Endothelial cell of umbilical vein (primary cell): Measurements from ENCODE around the gene SELENOO. TPM values are rescaled to one million over a fixed set of nuclear protein-coding genes. Genes with fewer than 3 reads are reported as not detected.

Experiments
- BruUV-seq: library from RNA; stranded (reverse); fragments of 400-500 nt; replicated peaks from 2 replicates; lab custom pipeline; 2021; lab: Mats Ljungman, UMichigan
- CTCF ChIA-PET: fragments of 300-600, 350-600 bp; sonication (Branson Sonifier 250); formaldehyde crosslinking; loops from one replicate; lab custom pipeline; 2021; ENCODE audit warnings: antibody characterized with exemption, inconsistent platforms; lab: Charles Lee
- POLR2A ChIA-PET: fragments of 300-600, 350-600 bp; sonication (Branson Sonifier 250); formaldehyde crosslinking; loops from one replicate; lab custom pipeline; 2021; ENCODE audit warnings: antibody characterized with exemption, inconsistent platforms; lab: Charles Lee
- DNase-seq: peaks from one replicate; pipeline ENCODE4 v3.0.0-alpha.2; 2011; ENCODE audit warnings: low read depth, low spot score
- FAIRE-seq: peaks from 2 replicates; lab custom pipeline; 2011; peaks lifted over from hg19 to GRCh38; lab: Jason Lieb, UNC
- H2AFZ ChIP-seq: 2 replicates; pipeline ENCODE4 v1.6.0; 2012; ENCODE audit warnings: low read depth, low read length, control low read depth, inconsistent platforms
- H3K27ac ChIP-seq: 2 replicates; pipeline ENCODE4 v1.5.1; 2011; ENCODE audit warnings: low read depth, mild to moderate bottlenecking, control low read depth, low read length, moderate library complexity; ENCODE audit not compliant: insufficient read depth
- H3K27me3 ChIP-seq, 2 experiments: 2 replicates each; pipeline versions ENCODE4 v1.6.0 to v1.6.1; 2011; ENCODE audit warnings: low read length in 2 of 2, mixed read lengths in 1 of 2; ENCODE audit not compliant: control insufficient read depth in 2 of 2, insufficient read depth in 2 of 2
- H3K36me3 ChIP-seq, 2 experiments: 2 replicates in 1 of 2; 3 replicates in 1 of 2; pipeline ENCODE4 v1.5.1; 2011; ENCODE audit warnings: low read length in 2 of 2, mild to moderate bottlenecking in 1 of 2, moderate library complexity in 1 of 2; ENCODE audit not compliant: control insufficient read depth in 2 of 2, insufficient read depth in 2 of 2; ENCODE audit errors: extremely low read depth in 1 of 2
- H3K4me1 ChIP-seq: 3 replicates; pipeline ENCODE4 v1.5.1; 2011; ENCODE audit warnings: mild to moderate bottlenecking, low read length; ENCODE audit not compliant: control insufficient read depth, insufficient read depth; ENCODE audit errors: extremely low read depth
- H3K4me2 ChIP-seq: 2 replicates; pipeline ENCODE4 v1.6.1; 2011; ENCODE audit warnings: low read length, control low read depth, mixed read lengths; ENCODE audit not compliant: insufficient read depth
- H3K4me3 ChIP-seq, 3 experiments: fragments of 200-600 bp in 1 of 3; sonication (generic), shearing (Covaris generic) in 1 of 3; replicated peaks in 1 of 3; 2 replicates each; pipeline ENCODE4 v1.5.1; 2011 to 2016; ENCODE audit warnings: control low read depth in 3 of 3, low read length in 3 of 3, mild to moderate bottlenecking in 2 of 3, inconsistent platforms in 1 of 3, low read depth in 1 of 3, moderate library complexity in 1 of 3; ENCODE audit not compliant: insufficient read depth in 1 of 3
- H3K79me2 ChIP-seq: 2 replicates; pipeline ENCODE4 v1.6.0; 2012; ENCODE audit warnings: low read length, inconsistent platforms; ENCODE audit not compliant: control insufficient read depth, insufficient read depth
- H3K9ac ChIP-seq: replicated peaks from 2 replicates; pipeline ENCODE3; 2011; ENCODE audit warnings: low read length, control low read depth; ENCODE audit not compliant: insufficient read depth; ENCODE audit errors: extremely low read depth
- H3K9me1 ChIP-seq: replicated peaks from 3 replicates; pipeline ENCODE4 v1.6.0; 2011; ENCODE audit warnings: mild to moderate bottlenecking, low read length; ENCODE audit not compliant: control insufficient read depth, insufficient read depth; ENCODE audit errors: extremely low read depth
- H3K9me3 ChIP-seq: replicated peaks from 2 replicates; pipeline ENCODE4 v1.5.1; 2012; ENCODE audit warnings: low read length, inconsistent platforms; ENCODE audit not compliant: control insufficient read depth, insufficient read depth
- H4K20me1 ChIP-seq: replicated peaks from 2 replicates; pipeline ENCODE3; 2011; ENCODE audit warnings: mild to moderate bottlenecking, low read length; ENCODE audit not compliant: control insufficient read depth, insufficient read depth; ENCODE audit errors: extremely low read depth
- EZH2 ChIP-seq: IDR thresholded peaks from 2 replicates; pipeline ENCODE4 v1.6.1; 2012; ENCODE audit warnings: borderline replicate concordance, low read depth, mild to moderate bottlenecking, moderate library complexity, low read length, inconsistent platforms; ENCODE audit not compliant: severe bottlenecking
- FOS ChIP-seq: IDR thresholded peaks from 2 replicates; pipeline ENCODE4 v1.6.1; 2011; ENCODE audit warnings: mild to moderate bottlenecking, low read length, moderate library complexity, borderline replicate concordance; ENCODE audit not compliant: insufficient read depth
- GATA2 ChIP-seq: IDR thresholded peaks from 2 replicates; pipeline ENCODE4 v1.7.0; 2011; ENCODE audit warnings: low read depth, mild to moderate bottlenecking, moderate library complexity, mixed read lengths, low read length; ENCODE audit not compliant: insufficient read length, insufficient read depth
- JUN ChIP-seq: IDR thresholded peaks from 2 replicates; pipeline ENCODE4 v1.6.1; 2011; ENCODE audit warnings: borderline replicate concordance, low read depth; ENCODE audit not compliant: insufficient read length, insufficient read depth
- MAX ChIP-seq: IDR thresholded peaks from 2 replicates; pipeline ENCODE4 v1.6.1; 2011; ENCODE audit not compliant: insufficient read depth, insufficient read length
- MYC ChIP-seq: IDR thresholded peaks from one replicate; pipeline ENCODE4 v1.6.1; 2011; ENCODE audit warnings: mild to moderate bottlenecking, low read depth, low read length
- POLR2A ChIP-seq: IDR thresholded peaks from 2 replicates; pipeline ENCODE4 v1.6.1; 2012; ENCODE audit warnings: low read depth, mild to moderate bottlenecking, control low read depth, low read length
- POLR2AphosphoS5 ChIP-seq: IDR thresholded peaks from 2 replicates; pipeline ENCODE4 v1.6.1; 2012; ENCODE audit warnings: low read depth, mild to moderate bottlenecking, control low read depth, low read length, moderate library complexity; ENCODE audit not compliant: insufficient read depth
- dilution Hi-C: fragments of 300-500 bp; cut with MboI; formaldehyde crosslinking; loops from one replicate; pipeline ENCODE4 v1.15.0; 2019; ENCODE audit warnings: low sequenced_read_pairs; ENCODE audit not compliant: extremely low pct_ligation_motif_present
- intact Hi-C: fragments of 100-400 bp; cut with micrococcal nuclease; formaldehyde crosslinking; loops from one replicate; pipeline ENCODE4 v1.10.0; 2022
- polyA plus RNA-seq, 4 experiments: library from polyadenylated mRNA; depleted of rRNA in 3 of 4; stranded (reverse) in 3 of 4; unstranded in 1 of 4; fragments of >200 nt; gene quantifications; 2 replicates each; pipeline versions ENCODE4 v1.2.1 to v1.2.3, GENCODE V29; 2011 to 2012; ENCODE audit warnings: missing spikeins in 1 of 4
- total RNA-seq: library from RNA; stranded (reverse); gene quantifications from 2 replicates; pipeline ENCODE4 v1.2.3, GENCODE V29; 2021
- TF ChIP-seq, protein P1 (sequence below), 2 donors: IDR thresholded peaks; 1 replicate in 1 of 2; 2 replicates in 1 of 2; pipeline ENCODE4 v1.5.1; 2011; ENCODE audit warnings: low read length in 2 of 2, mild to moderate bottlenecking in 2 of 2, moderate library complexity in 2 of 2, control low read depth in 1 of 2, inconsistent platforms in 1 of 2, low read depth in 1 of 2; ENCODE audit not compliant: insufficient read depth in 1 of 2; ENCODE audit errors: extremely low read depth in 1 of 2

The SELENOO gene
- total and polyA plus RNA-seq, 2 donors (not counting 3 experiments of a cell fraction or from before 2014, with no cell fraction given), result 24.1 to 37.5 TPM

GRCh38 chr22:50192436-50193204 is 8.2 kb upstream of the SELENOO start:
- CTCF ChIA-PET, result no interaction called here
- FAIRE-seq (no peak), DNase-seq (no peak)
- no peak overlapping the region for H3K9ac ChIP-seq
- H3K4me3 ChIP-seq, result no peak overlapping the region
- H4K20me1 ChIP-seq, result no peaks in the 10 kb centered on the region
- peaks cover 22% of the 10 kb centered on the region for H3K4me1 ChIP-seq
- peaks cover 8 to 17% of the 10 kb centered on the region in 2 experiments for H3K36me3 ChIP-seq
- no peaks in the 10 kb centered on the region for H3K27me3 ChIP-seq
- TF ChIP-seq EZH2 (no peak), POLR2A (no peak), FOS (no peak), MAX (no peak), POLR2AphosphoS5 (no peak), MYC (no peak), GATA2 (no peak), JUN (no peak)
- TF ChIP-seq, protein P1, sequence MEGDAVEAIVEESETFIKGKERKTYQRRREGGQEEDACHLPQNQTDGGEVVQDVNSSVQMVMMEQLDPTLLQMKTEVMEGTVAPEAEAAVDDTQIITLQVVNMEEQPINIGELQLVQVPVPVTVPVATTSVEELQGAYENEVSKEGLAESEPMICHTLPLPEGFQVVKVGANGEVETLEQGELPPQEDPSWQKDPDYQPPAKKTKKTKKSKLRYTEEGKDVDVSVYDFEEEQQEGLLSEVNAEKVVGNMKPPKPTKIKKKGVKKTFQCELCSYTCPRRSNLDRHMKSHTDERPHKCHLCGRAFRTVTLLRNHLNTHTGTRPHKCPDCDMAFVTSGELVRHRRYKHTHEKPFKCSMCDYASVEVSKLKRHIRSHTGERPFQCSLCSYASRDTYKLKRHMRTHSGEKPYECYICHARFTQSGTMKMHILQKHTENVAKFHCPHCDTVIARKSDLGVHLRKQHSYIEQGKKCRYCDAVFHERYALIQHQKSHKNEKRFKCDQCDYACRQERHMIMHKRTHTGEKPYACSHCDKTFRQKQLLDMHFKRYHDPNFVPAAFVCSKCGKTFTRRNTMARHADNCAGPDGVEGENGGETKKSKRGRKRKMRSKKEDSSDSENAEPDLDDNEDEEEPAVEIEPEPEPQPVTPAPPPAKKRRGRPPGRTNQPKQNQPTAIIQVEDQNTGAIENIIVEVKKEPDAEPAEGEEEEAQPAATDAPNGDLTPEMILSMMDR (IDR thresholded peaks at IDR 0.05; ENCODE audit: extremely low read depth in 1 of 2, insufficient read depth in 1 of 2, low read depth in 1 of 2, low read length in 2 of 2), result no peak
- intact Hi-C loops (loop anchor here (5.0 kb wide), 1 partner anchor 80 kb away; no protein-coding TSS in a partner anchor), dilution Hi-C loops (no loop called here)
- H2AFZ ChIP-seq, result no peak overlapping the region
- no peaks in the 10 kb centered on the region for H3K9me1 ChIP-seq
- H3K9me3 ChIP-seq, result no peaks in the 10 kb centered on the region
- H3K79me2 ChIP-seq, result peaks cover 55% of the 10 kb centered on the region
- no peak overlapping the region for H3K27ac ChIP-seq
- no TSS peak for BruUV-seq
- no peak overlapping the region for H3K4me2 ChIP-seq
- POLR2A ChIA-PET, result no interaction called here
